ENCODE data around the gene SGCG.

GRCh38 chr13:23159760-23160637 is 20.8 kb upstream of the SGCG start:
- TF ChIP-seq CTCF (conservative IDR thresholded peaks at IDR 0.05) (no peak), EZH2 (IDR thresholded peaks at IDR 0.05; ENCODE audit: low read depth) (no peak)

All from PC-9 (cell line).